Measurements from ENCODE around the gene LMAN2. TPM values are rescaled to one million over a fixed set of nuclear protein-coding genes. Genes with fewer than 3 reads are reported as not detected.
"Not testable (repeated sequence)": the region's sequence is repeated elsewhere in the genome, so short reads cannot be mapped to it uniquely, and the experiment has no call there.

LMAN2 gene
- total and polyA plus RNA-seq, 3 donors from 2014 or later = 254 to 355 (median 355) TPM

DNA sequence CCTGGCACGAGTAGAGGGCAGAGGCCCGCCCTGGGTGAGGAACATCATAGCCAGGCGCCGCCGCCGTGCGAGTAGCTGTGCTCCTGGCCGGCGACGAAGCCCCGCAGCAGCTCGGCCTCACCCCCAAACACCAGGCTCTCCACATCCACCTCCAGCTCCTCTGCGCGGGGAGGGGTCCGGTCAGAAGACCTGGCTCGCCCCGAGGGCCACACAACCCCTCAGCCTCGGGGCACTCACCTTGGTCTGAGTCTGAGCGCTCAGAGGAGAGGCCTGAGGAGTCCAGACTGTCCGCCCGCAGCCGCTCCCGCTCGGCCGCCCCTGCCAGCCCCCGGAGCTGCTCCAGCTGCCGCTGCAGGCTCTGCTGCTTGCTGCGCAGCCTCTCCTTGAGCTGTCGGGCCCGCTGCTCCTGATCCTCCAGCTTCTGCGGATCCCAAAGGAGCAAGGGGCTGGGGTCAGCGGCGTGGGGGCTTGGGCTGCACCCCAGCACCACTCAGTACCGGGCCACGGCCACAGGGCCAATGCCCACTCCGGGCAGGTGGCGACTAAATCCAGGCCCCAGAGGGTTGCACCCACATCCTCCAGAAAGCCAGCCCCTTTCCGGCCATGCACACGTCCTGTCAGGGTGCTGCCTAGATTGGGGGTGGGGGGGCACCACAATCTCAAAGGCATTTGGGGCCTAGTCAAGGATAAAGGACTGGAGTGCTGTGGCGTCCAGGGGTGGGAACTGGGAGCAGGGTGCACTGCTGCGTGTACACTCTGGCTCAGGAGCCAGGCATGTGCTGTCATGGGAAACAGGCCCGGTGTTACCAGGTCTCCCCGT, 43.7 kb downstream of the LMAN2 start:
- no peaks in the 10 kb centered on the region for H3K9me3 ChIP-seq
- intact Hi-C loops (cut with DNase I; ENCODE audit: low total_unique reads) = loop anchor here (10.0 kb wide), 1 partner anchor 193 kb away; no protein-coding TSS in a partner anchor
- no peaks in the 10 kb centered on the region for H3K36me3 ChIP-seq (ENCODE audit: low read depth, missing control alignments)
- no peak overlapping the region for H3K4me3 ChIP-seq
- no peak for DNase-seq
- no peaks in the 10 kb centered on the region for H3K27me3 ChIP-seq
- no peak for TF ChIP-seq POLR2A (IDR thresholded peaks at IDR 0.05)
- TF ChIP-seq, protein P1, sequence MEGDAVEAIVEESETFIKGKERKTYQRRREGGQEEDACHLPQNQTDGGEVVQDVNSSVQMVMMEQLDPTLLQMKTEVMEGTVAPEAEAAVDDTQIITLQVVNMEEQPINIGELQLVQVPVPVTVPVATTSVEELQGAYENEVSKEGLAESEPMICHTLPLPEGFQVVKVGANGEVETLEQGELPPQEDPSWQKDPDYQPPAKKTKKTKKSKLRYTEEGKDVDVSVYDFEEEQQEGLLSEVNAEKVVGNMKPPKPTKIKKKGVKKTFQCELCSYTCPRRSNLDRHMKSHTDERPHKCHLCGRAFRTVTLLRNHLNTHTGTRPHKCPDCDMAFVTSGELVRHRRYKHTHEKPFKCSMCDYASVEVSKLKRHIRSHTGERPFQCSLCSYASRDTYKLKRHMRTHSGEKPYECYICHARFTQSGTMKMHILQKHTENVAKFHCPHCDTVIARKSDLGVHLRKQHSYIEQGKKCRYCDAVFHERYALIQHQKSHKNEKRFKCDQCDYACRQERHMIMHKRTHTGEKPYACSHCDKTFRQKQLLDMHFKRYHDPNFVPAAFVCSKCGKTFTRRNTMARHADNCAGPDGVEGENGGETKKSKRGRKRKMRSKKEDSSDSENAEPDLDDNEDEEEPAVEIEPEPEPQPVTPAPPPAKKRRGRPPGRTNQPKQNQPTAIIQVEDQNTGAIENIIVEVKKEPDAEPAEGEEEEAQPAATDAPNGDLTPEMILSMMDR (IDR thresholded peaks at IDR 0.05) = no peak
- H3K4me1 ChIP-seq = peaks cover 23% of the 10 kb centered on the region
- WGBS, 2 donors = 86 to 87% methylated on average over 21 to 33 of the region's 43 CpGs
- H3K27ac ChIP-seq = no peak overlapping the region

DNA sequence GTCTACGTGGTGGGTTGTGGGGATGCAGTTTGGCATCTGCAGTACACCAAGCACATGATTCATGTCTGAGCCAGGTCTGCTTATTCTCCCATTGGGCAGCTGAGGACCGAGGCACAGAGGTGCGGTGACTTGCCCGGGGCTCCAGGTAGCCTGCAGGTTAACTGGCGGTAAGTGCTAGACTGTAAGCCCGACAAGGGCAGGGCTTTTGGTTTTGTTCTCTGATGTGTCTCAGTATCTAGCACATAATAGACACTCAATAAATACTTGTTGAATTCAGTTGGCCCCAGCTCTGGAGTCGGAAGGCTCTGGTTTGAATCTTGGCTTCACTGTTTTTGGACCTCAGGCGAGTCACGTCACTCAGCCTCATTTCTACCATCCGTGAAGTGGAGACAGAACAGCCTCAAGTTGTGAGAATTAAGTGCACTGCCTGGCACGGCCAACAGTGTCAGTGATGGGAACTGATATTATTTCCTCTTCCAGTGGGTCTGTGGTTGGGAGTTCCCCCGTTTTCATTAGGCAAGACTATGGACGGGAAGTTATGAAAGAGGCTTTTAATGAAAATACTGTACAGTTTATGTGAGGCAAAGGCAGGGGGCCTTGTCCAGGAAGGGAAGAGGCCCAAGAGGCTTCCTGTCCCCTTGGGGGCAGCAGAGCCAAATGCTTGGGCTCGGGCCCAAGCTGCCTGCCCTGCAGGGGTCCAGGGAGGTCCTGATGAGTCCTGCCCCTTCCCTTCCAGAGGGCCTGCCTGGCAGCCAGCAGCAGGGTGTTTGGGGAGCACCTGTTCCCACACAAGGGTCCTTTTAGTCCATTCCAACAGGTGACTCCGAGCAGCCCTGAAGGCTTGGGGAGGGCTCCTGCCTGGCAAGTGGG, 44.6 kb downstream of the LMAN2 start:
- DNase-seq = no peak
- TF ChIP-seq, protein P1 (IDR thresholded peaks at IDR 0.05) = no peak
- no peak for TF ChIP-seq POLR2A (IDR thresholded peaks at IDR 0.05)
- no peak overlapping the region for H3K27ac ChIP-seq
- intact Hi-C loops (cut with DNase I; ENCODE audit: low total_unique reads) = loop anchor here (10.0 kb wide), 1 partner anchor 192 kb away; no protein-coding TSS in a partner anchor
- H3K9me3 ChIP-seq = no peaks in the 10 kb centered on the region
- peaks cover 26% of the 10 kb centered on the region for H3K4me1 ChIP-seq
- H3K27me3 ChIP-seq = no peaks in the 10 kb centered on the region
- H3K4me3 ChIP-seq = no peak overlapping the region
- 86 to 87% methylated on average over 14 to 15 of the region's 15 CpGs for WGBS, 2 donors
- no peaks in the 10 kb centered on the region for H3K36me3 ChIP-seq (ENCODE audit: low read depth, missing control alignments)

DNA sequence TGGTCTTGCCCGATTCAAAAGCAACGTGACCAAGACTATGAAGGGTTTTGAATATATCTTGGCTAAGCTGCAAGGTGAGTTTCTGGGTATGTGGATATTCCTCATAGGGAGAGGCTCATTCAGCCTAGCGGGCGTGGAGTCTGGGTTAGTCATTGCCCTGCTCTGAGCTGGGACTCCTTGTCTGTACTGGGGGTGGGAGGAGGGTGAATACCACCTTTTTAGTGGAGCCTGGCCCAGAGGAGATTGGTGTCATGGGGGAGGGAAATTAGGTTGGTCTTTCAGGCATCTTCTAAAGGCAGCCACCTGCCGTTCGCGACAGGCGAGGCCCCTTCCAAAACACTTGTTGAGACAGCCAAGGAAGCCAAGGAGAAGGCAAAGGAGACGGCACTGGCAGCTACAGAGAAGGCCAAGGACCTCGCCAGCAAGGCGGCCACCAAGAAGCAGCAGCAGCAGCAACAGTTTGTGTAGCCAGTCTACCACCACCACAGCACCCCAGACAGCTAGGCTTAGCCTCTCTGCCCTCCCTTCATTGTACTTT, 45.3 kb downstream of the LMAN2 start:
- DNase-seq; H3K36me3 ChIP-seq (ENCODE audit: low read depth, missing control alignments); H3K27me3 ChIP-seq; H3K9me3 ChIP-seq; H3K4me3 ChIP-seq; H3K27ac ChIP-seq: not testable (repeated sequence)
- H3K4me1 ChIP-seq = peaks cover 21% of the 10 kb centered on the region
- intact Hi-C loops (cut with DNase I; ENCODE audit: low total_unique reads) = loop anchor here (10.0 kb wide), 1 partner anchor 191 kb away; no protein-coding TSS in a partner anchor
- 83 to 90% methylated on average over 1 to 11 of the region's 11 CpGs for WGBS, 2 donors

DNA sequence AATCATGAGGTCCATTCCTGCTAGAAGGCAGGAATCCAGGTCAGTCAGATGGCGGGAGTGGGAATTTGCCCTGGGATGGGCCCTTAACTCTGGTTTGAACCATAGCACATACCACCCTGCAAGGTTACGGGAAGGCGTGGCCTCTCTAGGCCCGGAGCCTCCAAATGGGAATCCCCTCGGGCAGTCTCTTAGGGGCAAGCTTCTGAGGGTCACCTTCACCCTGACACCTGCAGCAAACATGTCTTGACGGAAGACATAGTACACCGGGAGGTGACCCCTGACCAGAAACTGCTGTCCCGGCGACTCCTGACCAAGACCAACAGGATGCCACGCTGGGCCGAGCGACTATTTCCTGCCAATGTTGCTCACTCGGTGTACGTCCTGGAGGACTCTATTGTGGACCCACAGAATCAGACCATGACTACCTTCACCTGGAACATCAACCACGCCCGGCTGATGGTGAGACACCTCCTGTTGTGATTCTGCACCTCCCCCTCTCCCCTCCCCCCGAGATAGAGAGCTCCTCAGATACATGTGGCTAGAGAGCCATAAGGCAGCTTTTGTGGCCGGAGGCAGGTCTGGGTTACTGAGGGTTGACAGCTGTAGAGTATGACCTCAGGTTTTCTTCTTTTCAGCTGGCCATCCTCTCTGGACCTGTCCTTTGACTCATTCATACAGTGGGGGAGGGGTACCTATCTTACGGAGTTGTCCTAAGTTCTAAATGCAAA, 46.9 kb downstream of the LMAN2 start:
- Histone ChIP-seq H3K27ac (peak overlapping the region in 1 of 2 donors; percentile 82), H3K9me3 (no peaks in the 10 kb centered on the region), H3K36me3 (ENCODE audit: low read depth, missing control alignments) (no peaks in the 10 kb centered on the region), H3K27me3 (no peaks in the 10 kb centered on the region), H3K4me1 (peaks cover 19% of the 10 kb centered on the region), H3K4me3 (peak overlapping the region; percentile 82 to 94)
- WGBS, 2 donors = 16 to 38% methylated on average over 3 to 19 of the region's 19 CpGs
- no peak for TF ChIP-seq POLR2A (IDR thresholded peaks at IDR 0.05)
- TF ChIP-seq, protein P1 (IDR thresholded peaks at IDR 0.05) = no peak
- no peak for DNase-seq
- intact Hi-C loops (cut with DNase I; ENCODE audit: low total_unique reads) = loop anchor here (10.0 kb wide), 1 partner anchor 190 kb away; no protein-coding TSS in a partner anchor
